Measurements from ENCODE around the gene FDX1.

Gene FDX1

GRCh38 chr11:110431674-110432073, 1.9 kb downstream of the FDX1 start:
- DNase-seq = peak; percentile 45

- peak; percentile 42 for DNase-seq
Measured at GRCh38 chr11:110432713-110433392, 3.1 kb downstream of the FDX1 start.

- peak; percentile 67 for DNase-seq
Measured at GRCh38 chr11:110433393-110434333, 3.9 kb downstream of the FDX1 start.

GRCh38 chr11:110434952-110435779, 5.4 kb downstream of the FDX1 start:
- peak; percentile 72 for DNase-seq

DNA sequence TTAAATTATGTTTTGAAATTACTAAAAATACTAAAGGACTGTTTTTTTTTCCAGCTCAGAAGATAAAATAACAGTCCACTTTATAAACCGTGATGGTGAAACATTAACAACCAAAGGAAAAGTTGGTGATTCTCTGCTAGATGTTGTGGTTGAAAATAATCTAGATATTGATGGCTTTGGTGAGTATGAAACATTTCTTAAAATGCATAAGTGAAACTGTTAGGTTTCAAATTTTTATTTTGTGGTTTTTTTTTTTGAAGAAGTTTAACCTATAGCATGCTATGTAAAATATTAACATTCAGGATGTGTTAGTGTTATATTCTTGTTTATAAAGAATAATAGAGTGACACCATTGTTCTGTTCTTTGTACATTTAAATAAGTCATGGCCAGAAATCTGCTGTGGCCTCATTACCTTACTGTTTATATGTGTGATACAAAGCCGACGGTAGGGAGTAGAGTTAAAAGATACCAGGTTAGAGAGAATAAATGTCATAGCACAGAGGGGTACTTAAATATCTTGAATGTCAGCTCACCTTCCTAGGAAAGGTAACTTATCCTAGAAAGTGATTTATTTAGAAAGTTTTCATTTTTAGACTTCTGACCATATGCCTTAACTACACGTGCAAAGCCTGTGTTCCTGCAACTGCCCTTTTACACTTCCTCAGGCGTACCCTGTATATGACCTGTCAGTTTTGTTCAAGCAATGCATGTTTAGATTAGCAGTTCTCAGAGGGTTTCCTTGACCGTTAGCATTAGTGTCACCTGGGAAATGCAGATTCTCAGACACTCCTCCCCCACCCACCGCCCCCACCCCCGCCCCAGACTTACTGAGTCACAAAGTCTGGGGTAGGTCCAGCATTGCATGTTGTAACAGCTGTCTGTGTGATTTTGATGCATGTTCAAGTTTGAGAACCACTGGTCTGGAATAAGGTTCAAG, 6.3 kb downstream of the FDX1 start:
- DNase-seq = peak; percentile 19

DNA sequence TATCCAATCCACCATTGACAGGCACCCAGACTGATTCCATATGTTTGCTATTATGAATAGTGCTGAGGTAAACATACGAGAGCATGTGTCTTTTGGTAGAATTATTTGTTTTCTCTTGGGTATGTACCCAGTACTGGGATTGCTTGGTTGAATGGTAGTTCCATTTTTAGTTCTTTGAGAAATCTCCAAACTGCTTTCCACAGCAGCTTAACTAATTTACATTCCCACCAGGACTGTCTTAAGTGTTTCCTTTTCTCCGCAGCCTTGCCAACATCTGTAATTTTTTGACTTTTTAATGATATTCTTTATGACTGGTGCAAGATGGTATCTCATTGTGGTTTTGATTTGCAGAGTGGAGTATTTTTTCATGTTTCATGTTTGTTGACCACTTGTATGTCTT, 8.3 kb downstream of the FDX1 start:
- no peak for DNase-seq

- no peak for DNase-seq
Measured at GRCh38 chr11:110445437-110445836, 15.7 kb downstream of the FDX1 start.

DNA sequence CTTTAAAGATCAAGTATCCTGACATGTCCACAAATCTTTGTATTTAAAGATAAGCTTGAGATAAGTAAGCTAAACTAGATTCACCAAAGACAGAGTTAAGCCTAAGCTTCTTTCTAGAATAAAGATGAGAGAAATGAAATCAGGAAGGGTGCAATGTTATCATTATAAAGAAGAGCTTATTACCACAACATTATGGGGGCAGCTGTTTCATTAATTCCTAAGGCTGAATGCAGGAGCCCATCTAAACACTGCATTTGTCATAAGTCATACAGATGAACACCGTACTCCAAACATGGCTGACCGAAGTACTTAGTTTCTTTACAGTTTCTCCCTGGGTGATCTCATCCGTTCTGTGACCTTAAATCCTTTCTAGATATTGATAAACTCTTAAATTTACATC, 16.3 kb downstream of the FDX1 start:
- DNase-seq = no peak

DNA sequence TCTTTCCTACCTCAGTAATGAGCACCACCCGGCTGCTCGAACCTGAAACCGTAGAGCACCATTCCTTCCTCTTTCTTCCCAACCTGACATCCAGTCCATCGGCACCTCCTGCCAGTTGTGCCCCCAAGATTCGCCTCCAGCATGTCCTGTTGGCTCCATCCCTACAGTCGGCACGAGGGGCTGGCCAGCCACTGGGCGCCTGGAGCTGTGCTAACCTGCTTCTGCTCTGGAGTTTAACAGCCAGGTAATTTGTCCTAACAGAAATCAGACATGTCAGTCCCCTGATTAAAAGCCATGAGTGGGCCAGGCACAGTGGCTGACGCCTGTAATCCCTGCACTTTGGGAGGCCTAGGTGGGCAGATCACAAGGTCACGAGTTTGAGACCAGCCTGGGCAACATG, 16.8 kb downstream of the FDX1 start:
- no peak for DNase-seq

DNA sequence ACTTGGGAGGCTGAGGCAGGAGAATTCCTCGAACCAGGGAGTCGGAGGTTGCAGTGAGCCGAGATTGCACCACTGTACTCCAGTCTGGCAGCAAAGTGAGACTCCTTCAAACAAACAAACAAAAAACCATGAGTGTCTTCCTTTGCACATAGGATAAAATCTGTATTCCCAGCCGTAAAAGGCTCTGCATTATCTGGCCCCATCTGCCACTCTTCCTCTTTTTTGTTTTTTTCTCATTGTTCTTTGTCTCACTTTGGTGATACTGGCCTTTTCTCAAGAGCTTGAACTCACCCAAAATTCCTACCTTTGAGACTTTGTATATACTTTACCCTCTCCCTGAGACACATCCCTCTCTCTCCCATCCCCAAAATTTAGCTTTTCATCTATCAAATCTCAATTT, 17.6 kb downstream of the FDX1 start:
- DNase-seq = no peak

DNA sequence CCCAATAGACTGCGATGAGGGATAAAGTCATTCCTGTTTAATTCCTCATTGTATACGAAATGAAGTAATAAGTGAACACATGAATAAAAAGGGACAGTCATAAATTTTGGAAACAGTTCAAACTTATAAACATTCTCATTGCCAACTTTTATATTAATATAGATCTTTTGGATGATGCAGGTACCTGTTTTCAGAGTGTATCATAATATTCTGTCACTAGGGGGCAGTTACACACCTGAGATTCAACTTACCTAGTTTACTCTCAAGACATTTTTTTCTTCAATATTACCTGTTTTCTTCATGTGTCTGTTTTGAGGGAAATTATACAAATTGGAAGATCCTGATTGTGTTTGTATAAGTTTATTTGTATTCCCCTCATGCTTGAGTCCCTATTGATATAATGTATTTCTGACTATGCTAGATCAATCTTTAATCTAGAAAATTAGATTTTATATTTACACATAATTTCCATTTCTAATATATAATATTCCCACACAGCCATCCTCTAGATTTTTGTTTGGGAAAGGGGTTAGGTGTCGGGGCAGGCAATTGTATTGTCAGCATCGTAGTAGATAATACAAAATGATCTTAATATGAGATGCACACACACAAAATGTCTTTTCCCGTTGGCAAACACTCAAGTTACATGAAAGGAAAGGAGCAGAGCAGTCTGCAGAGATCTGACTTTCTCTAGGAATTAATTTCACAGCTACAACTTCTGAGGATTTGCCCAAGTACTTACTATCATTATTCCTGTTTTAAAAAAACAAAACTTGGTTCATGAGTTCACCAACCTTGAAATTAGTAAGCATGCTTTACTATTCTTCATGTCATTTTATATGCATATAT, 18.4 kb downstream of the FDX1 start:
- peak; percentile 70 for DNase-seq

GRCh38 chr11:110450246-110450645, 20.5 kb downstream of the FDX1 start:
- no peak for DNase-seq

GRCh38 chr11:110452720-110453119, 23.0 kb downstream of the FDX1 start:
- no peak for DNase-seq

GRCh38 chr11:110453684-110454354, 24.1 kb downstream of the FDX1 start:
- no peak for DNase-seq

DNA sequence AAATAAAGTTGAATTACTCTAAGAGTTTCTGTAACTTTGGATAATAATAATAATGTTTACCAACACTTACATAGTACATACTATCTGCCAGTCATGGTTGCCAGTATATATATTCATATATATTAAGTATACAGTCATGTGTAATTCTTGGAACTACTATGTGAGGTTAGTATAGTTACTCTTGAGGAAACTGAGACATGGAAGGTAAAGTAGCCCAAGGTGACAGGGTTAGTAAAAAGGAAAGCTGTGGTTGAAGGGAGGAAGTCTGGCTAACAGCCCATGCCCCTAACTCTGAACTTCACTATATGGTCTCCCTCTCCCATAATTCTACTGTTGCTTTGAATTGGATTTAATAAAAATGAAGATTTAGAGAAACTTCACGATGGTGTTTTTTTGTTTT, 24.9 kb downstream of the FDX1 start:
- DNase-seq = no peak

DNA sequence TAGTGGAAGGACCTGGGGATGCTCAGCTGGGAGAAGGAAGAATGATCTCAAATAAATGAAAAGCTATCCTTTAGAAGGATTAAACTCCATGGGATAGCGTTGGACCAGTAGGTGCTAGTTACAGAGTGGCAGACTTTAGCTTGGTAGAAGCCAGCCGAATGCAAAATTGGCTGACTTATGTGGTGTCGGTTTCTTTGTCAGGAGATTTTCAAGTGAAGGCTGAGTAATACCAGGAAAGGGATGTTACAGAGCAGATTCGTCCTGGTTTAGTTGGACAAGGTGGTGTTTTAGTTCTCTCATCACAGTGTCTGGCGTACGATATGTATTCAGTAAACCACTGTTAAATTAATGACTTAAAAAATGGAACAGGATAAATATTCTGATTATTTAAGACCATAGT, 26.0 kb downstream of the FDX1 start:
- DNase-seq = no peak

DNA sequence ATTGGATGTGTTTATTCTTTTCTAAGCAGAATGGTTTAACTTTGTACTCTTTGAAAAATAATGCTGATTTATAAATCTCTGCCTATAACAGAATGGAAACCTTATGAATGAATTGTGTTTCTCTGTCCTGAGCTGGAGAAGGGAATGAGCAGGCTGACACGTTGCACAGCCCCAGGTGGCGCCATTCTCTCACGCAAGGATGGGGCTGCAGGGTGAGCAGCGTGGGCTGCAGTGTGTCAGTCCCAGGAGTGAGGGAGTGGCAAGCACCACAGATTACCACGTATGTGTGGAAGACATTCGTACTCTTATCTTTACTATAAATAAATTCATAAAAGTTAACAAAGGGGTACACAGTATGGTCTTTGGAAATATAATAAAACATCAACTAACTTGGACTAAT, 33.4 kb downstream of the FDX1 start:
- peak; percentile 90 for DNase-seq

DNA sequence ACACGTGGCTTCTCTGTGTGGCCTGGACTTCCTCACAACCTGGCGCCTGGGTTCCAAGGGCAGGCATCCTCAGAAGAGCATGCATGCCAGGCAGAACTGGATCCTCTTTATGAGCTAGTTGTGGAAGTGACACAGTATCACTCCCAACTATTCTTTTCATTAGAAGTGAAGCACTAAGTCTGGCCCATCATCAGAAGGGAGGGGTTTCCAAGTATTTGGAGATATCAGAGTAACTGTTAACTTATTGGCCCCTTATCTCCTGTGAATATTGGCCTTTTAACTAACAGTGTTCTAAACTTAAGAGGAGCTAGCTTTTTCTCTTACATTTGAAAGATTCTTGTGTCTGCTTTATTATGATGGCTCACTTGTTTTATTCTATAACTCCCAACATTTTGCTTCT, 35.5 kb downstream of the FDX1 start:
- no peak for DNase-seq

- peak; percentile 49 for DNase-seq
Measured at GRCh38 chr11:110467556-110467955, 37.8 kb downstream of the FDX1 start.

- DNase-seq = no peak
Measured at GRCh38 chr11:110468121-110468520, 38.4 kb downstream of the FDX1 start.

DNA sequence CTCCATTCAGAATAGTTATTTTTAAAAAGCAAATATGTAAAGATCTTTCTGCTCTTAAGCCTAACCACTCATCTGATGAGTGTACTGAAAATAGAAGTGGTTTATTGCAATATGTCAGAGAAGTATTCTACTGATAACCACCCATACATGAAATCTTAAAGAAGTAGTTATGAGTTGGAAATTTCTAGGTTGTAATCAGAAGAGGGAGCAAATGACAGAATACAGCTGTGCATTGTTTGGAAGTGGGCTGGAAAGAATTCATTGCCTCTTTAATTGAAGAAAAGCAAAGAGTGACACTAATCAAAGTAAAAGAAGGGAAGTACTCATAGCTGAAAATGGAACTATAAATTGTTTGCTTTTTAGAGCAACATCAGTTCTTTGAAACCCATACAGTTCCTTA, 39.4 kb downstream of the FDX1 start:
- DNase-seq = no peak

All from NCI-H69 (cell line).